ENCODE results near the gene MSH3. TPM values are rescaled to one million over a fixed set of nuclear protein-coding genes. Genes with fewer than 3 reads are reported as not detected.

MSH3 gene
- total RNA-seq, 1 donor = 15.8 TPM

- peaks cover 4% of the 10 kb centered on the region for H3K4me1 ChIP-seq (ENCODE audit: insufficient read depth, low read length)
- H3K27me3 ChIP-seq (ENCODE audit: insufficient read depth, low read length) = no peaks in the 10 kb centered on the region
- H3K4me3 ChIP-seq (ENCODE audit: low read length) = no peak overlapping the region
- H3K9me3 ChIP-seq (ENCODE audit: low read depth, low read length) = no peaks in the 10 kb centered on the region
Observed at GRCh38 chr5:80745490-80745889, 91.0 kb downstream of the MSH3 start.

GRCh38 chr5:80747922-80748321, 93.5 kb downstream of the MSH3 start:
- no peaks in the 10 kb centered on the region for H3K4me1 ChIP-seq (ENCODE audit: insufficient read depth, low read length)
- H3K4me3 ChIP-seq (ENCODE audit: low read length) = no peak overlapping the region
- no peaks in the 10 kb centered on the region for H3K9me3 ChIP-seq (ENCODE audit: low read depth, low read length)
- no peaks in the 10 kb centered on the region for H3K27me3 ChIP-seq (ENCODE audit: insufficient read depth, low read length)

GRCh38 chr5:80752427-80752826, 98.0 kb downstream of the MSH3 start:
- Histone ChIP-seq H3K27me3 (ENCODE audit: insufficient read depth, low read length) (no peaks in the 10 kb centered on the region), H3K4me3 (ENCODE audit: low read length) (no peak overlapping the region), H3K9me3 (ENCODE audit: low read depth, low read length) (no peaks in the 10 kb centered on the region), H3K4me1 (ENCODE audit: insufficient read depth, low read length) (peaks cover 11% of the 10 kb centered on the region)

GRCh38 chr5:80753712-80754111, 99.3 kb downstream of the MSH3 start:
- peaks cover 11% of the 10 kb centered on the region for H3K4me1 ChIP-seq (ENCODE audit: insufficient read depth, low read length)
- no peaks in the 10 kb centered on the region for H3K9me3 ChIP-seq (ENCODE audit: low read depth, low read length)
- H3K4me3 ChIP-seq (ENCODE audit: low read length) = no peak overlapping the region
- no peaks in the 10 kb centered on the region for H3K27me3 ChIP-seq (ENCODE audit: insufficient read depth, low read length)

- H3K4me1 ChIP-seq (ENCODE audit: insufficient read depth, low read length) = peaks cover 11% of the 10 kb centered on the region
- no peaks in the 10 kb centered on the region for H3K9me3 ChIP-seq (ENCODE audit: low read depth, low read length)
- no peak overlapping the region for H3K4me3 ChIP-seq (ENCODE audit: low read length)
Observed at GRCh38 chr5:80754900-80755299, 100.4 kb downstream of the MSH3 start.

GRCh38 chr5:80755626-80756025, 101.2 kb downstream of the MSH3 start:
- Histone ChIP-seq H3K4me3 (ENCODE audit: low read length) (no peak overlapping the region), H3K9me3 (ENCODE audit: low read depth, low read length) (no peaks in the 10 kb centered on the region), H3K4me1 (ENCODE audit: insufficient read depth, low read length) (peaks cover 11% of the 10 kb centered on the region), H3K27me3 (ENCODE audit: insufficient read depth, low read length) (no peaks in the 10 kb centered on the region)

More at GRCh38 chr5:80754900-80755299, 100.4 kb downstream of the MSH3 start:
- no peaks in the 10 kb centered on the region for H3K27me3 ChIP-seq (ENCODE audit: insufficient read depth, low read length)

GRCh38 chr5:80756292-80756691, 101.8 kb downstream of the MSH3 start:
- Histone ChIP-seq H3K9me3 (ENCODE audit: low read depth, low read length) (no peaks in the 10 kb centered on the region), H3K4me3 (ENCODE audit: low read length) (no peak overlapping the region), H3K4me1 (ENCODE audit: insufficient read depth, low read length) (peaks cover 11% of the 10 kb centered on the region), H3K27me3 (ENCODE audit: insufficient read depth, low read length) (no peaks in the 10 kb centered on the region)

- H3K27me3 ChIP-seq (ENCODE audit: insufficient read depth, low read length) = no peaks in the 10 kb centered on the region
- H3K9me3 ChIP-seq (ENCODE audit: low read depth, low read length) = no peaks in the 10 kb centered on the region
- H3K4me1 ChIP-seq (ENCODE audit: insufficient read depth, low read length) = peaks cover 11% of the 10 kb centered on the region
- no peak overlapping the region for H3K4me3 ChIP-seq (ENCODE audit: low read length)
Observed at GRCh38 chr5:80757290-80757689, 102.8 kb downstream of the MSH3 start.

GRCh38 chr5:80759866-80760577, 105.6 kb downstream of the MSH3 start:
- H3K27me3 ChIP-seq (ENCODE audit: insufficient read depth, low read length) = no peaks in the 10 kb centered on the region
- peaks cover 7% of the 10 kb centered on the region for H3K4me1 ChIP-seq (ENCODE audit: insufficient read depth, low read length)
- no peaks in the 10 kb centered on the region for H3K9me3 ChIP-seq (ENCODE audit: low read depth, low read length)
- no peak overlapping the region for H3K4me3 ChIP-seq (ENCODE audit: low read length)

- H3K4me3 ChIP-seq (ENCODE audit: low read length) = no peak overlapping the region
- H3K4me1 ChIP-seq (ENCODE audit: insufficient read depth, low read length) = peaks cover under 1% of the 10 kb centered on the region
- H3K27me3 ChIP-seq (ENCODE audit: insufficient read depth, low read length) = no peaks in the 10 kb centered on the region
- H3K9me3 ChIP-seq (ENCODE audit: low read depth, low read length) = no peaks in the 10 kb centered on the region
Observed at GRCh38 chr5:80760680-80761079, 106.2 kb downstream of the MSH3 start.

GRCh38 chr5:80761176-80761575, 106.7 kb downstream of the MSH3 start:
- H3K27me3 ChIP-seq (ENCODE audit: insufficient read depth, low read length) = no peaks in the 10 kb centered on the region
- H3K4me3 ChIP-seq (ENCODE audit: low read length) = no peak overlapping the region
- no peaks in the 10 kb centered on the region for H3K4me1 ChIP-seq (ENCODE audit: insufficient read depth, low read length)
- H3K9me3 ChIP-seq (ENCODE audit: low read depth, low read length) = no peaks in the 10 kb centered on the region

GRCh38 chr5:80761966-80762365, 107.5 kb downstream of the MSH3 start:
- no peak overlapping the region for H3K4me3 ChIP-seq (ENCODE audit: low read length)
- no peaks in the 10 kb centered on the region for H3K9me3 ChIP-seq (ENCODE audit: low read depth, low read length)
- no peaks in the 10 kb centered on the region for H3K27me3 ChIP-seq (ENCODE audit: insufficient read depth, low read length)
- no peaks in the 10 kb centered on the region for H3K4me1 ChIP-seq (ENCODE audit: insufficient read depth, low read length)

- no peaks in the 10 kb centered on the region for H3K4me1 ChIP-seq (ENCODE audit: insufficient read depth, low read length)
Observed at GRCh38 chr5:80762573-80762972, 108.1 kb downstream of the MSH3 start.

GRCh38 chr5:80763211-80763610, 108.8 kb downstream of the MSH3 start:
- no peaks in the 10 kb centered on the region for H3K9me3 ChIP-seq (ENCODE audit: low read depth, low read length)
- no peaks in the 10 kb centered on the region for H3K4me1 ChIP-seq (ENCODE audit: insufficient read depth, low read length)
- H3K4me3 ChIP-seq (ENCODE audit: low read length) = no peak overlapping the region
- H3K27me3 ChIP-seq (ENCODE audit: insufficient read depth, low read length) = no peaks in the 10 kb centered on the region

More at GRCh38 chr5:80762573-80762972, 108.1 kb downstream of the MSH3 start:
- Histone ChIP-seq H3K27me3 (ENCODE audit: insufficient read depth, low read length) (no peaks in the 10 kb centered on the region), H3K4me3 (ENCODE audit: low read length) (no peak overlapping the region), H3K9me3 (ENCODE audit: low read depth, low read length) (no peaks in the 10 kb centered on the region)

GRCh38 chr5:80763873-80764647, 109.6 kb downstream of the MSH3 start:
- no peaks in the 10 kb centered on the region for H3K4me1 ChIP-seq (ENCODE audit: insufficient read depth, low read length)
- no peaks in the 10 kb centered on the region for H3K9me3 ChIP-seq (ENCODE audit: low read depth, low read length)
- no peak overlapping the region for H3K4me3 ChIP-seq (ENCODE audit: low read length)
- H3K27me3 ChIP-seq (ENCODE audit: insufficient read depth, low read length) = no peaks in the 10 kb centered on the region

Measured in mononuclear cell (primary cell).